IMR-90 (cell line): Measurements from ENCODE around the gene WDR90. TPM values are rescaled to one million over a fixed set of nuclear protein-coding genes. Genes with fewer than 3 reads are reported as not detected.

Experiments used
- ATAC-seq: fragments of 200-7000 bp; cut with Tn5 transposase; 2 replicates; pipeline ENCODE4 v1.9.1; 2020; ENCODE audit warnings: low read depth, mild to moderate bottlenecking, moderate library complexity
- BruUV-seq: library from RNA; stranded (reverse); fragments of 400-500 nt; replicated peaks from 2 replicates; lab custom pipeline; 2021; lab: Mats Ljungman, UMichigan
- CTCF ChIA-PET: fragments of 300-600 bp; formaldehyde crosslinking; extraction: SDS; loops from one replicate; lab custom pipeline; 2021; ENCODE audit warnings: antibody characterized with exemption; lab: Yijun Ruan, JAX
- POLR2A ChIA-PET: fragments of 300-600 bp; sonication (Branson Sonifier 250); formaldehyde crosslinking; loops from one replicate; lab custom pipeline; 2022; ENCODE audit warnings: antibody characterized with exemption; ENCODE audit not compliant: unreplicated experiment; lab: Charles Lee
- DNase-seq: peaks from one replicate; pipeline ENCODE4 v3.0.0; 2013
- H2AFZ ChIP-seq: replicated peaks from 2 replicates; pipeline ENCODE3; 2013; ENCODE audit warnings: low read length, mild to moderate bottlenecking; ENCODE audit not compliant: poor library complexity
- H2AK5ac ChIP-seq: 2 replicates; pipeline ENCODE4 v1.6.1; 2013; ENCODE audit warnings: low read depth, low read length, inconsistent platforms
- H2AK9ac ChIP-seq: replicated peaks from 2 replicates; pipeline ENCODE3; 2013; ENCODE audit warnings: mild to moderate bottlenecking, low read depth, low read length, moderate library complexity; ENCODE audit not compliant: poor library complexity
- H2BK120ac ChIP-seq: 2 replicates; pipeline ENCODE4 v1.6.1; 2013; ENCODE audit warnings: low read depth, low read length, inconsistent platforms
- H2BK15ac ChIP-seq: 3 replicates; pipeline ENCODE4 v1.6.1; 2013; ENCODE audit warnings: low read depth, low read length, inconsistent platforms
- H2BK20ac ChIP-seq: 2 replicates; pipeline ENCODE4 v1.6.1; 2013; ENCODE audit warnings: low read depth, mild to moderate bottlenecking, inconsistent platforms, low read length, moderate library complexity
- H2BK5ac ChIP-seq: 2 replicates; pipeline ENCODE4 v1.6.1; 2013; ENCODE audit warnings: mild to moderate bottlenecking, low read depth, low read length, inconsistent platforms; ENCODE audit not compliant: poor library complexity, severe bottlenecking
- H3K14ac ChIP-seq: replicated peaks from 2 replicates; pipeline ENCODE4 v1.6.1; 2013; ENCODE audit warnings: low read depth, low read length, inconsistent platforms
- H3K18ac ChIP-seq: 2 replicates; pipeline ENCODE4 v1.6.1; 2013; ENCODE audit warnings: low read depth, low read length, control low read depth
- H3K23ac ChIP-seq: 2 replicates; pipeline ENCODE4 v1.6.1; 2013; ENCODE audit warnings: low read depth, low read length, inconsistent platforms
- H3K27ac ChIP-seq: 2 replicates; pipeline ENCODE4 v1.5.1; 2013; ENCODE audit warnings: mild to moderate bottlenecking, control low read depth, low read length; ENCODE audit not compliant: insufficient read depth
- H3K27me3 ChIP-seq: 2 replicates; pipeline ENCODE4 v1.6.1; 2013; ENCODE audit warnings: low read length; ENCODE audit not compliant: control insufficient read depth, insufficient read depth
- H3K36me3 ChIP-seq: 2 replicates; pipeline ENCODE4 v1.6.1; 2013; ENCODE audit warnings: low read length, mixed read lengths; ENCODE audit not compliant: control insufficient read depth, insufficient read depth
- H3K4ac ChIP-seq: 2 replicates; pipeline ENCODE4 v1.6.1; 2013; ENCODE audit warnings: low read depth, low read length, inconsistent platforms
- H3K4me1 ChIP-seq: 2 replicates; pipeline ENCODE4 v1.6.1; 2013; ENCODE audit warnings: low read length, mixed read lengths; ENCODE audit not compliant: control insufficient read depth, insufficient read depth
- H3K4me2 ChIP-seq: 2 replicates; pipeline ENCODE4 v1.6.1; 2013; ENCODE audit warnings: low read depth, mild to moderate bottlenecking, control low read depth, low read length, moderate library complexity
- H3K4me3 ChIP-seq: 2 replicates; pipeline ENCODE4 v1.5.1; 2013; ENCODE audit warnings: low read depth, mild to moderate bottlenecking, control low read depth, low read length, moderate library complexity; ENCODE audit not compliant: insufficient read depth
- H3K56ac ChIP-seq: 2 replicates; pipeline ENCODE4 v1.6.1; 2013; ENCODE audit warnings: low read length, inconsistent platforms; ENCODE audit not compliant: insufficient read depth; ENCODE audit errors: extremely low read depth
- H3K79me1 ChIP-seq, 2 experiments: 2 replicates each; pipeline ENCODE4 v1.6.1; 2013; ENCODE audit warnings: low read length in 2 of 2, inconsistent platforms in 1 of 2, low read depth in 1 of 2
- H3K9ac ChIP-seq: 2 replicates; pipeline ENCODE4 v1.6.1; 2013; ENCODE audit warnings: low read depth, low read length, control low read depth
- H3K9me1 ChIP-seq: 2 replicates; pipeline ENCODE4 v1.6.1; 2013; ENCODE audit warnings: low read length, inconsistent platforms; ENCODE audit not compliant: insufficient read depth
- H3K9me3 ChIP-seq: 2 replicates; pipeline ENCODE4 v1.6.1; 2013; ENCODE audit warnings: low read length; ENCODE audit not compliant: control insufficient read depth, insufficient read depth
- H4K20me1 ChIP-seq: 2 replicates; pipeline ENCODE4 v1.6.1; 2013; ENCODE audit warnings: low read length, inconsistent platforms; ENCODE audit not compliant: insufficient read depth
- H4K5ac ChIP-seq: 2 replicates; pipeline ENCODE4 v1.6.1; 2013; ENCODE audit warnings: mild to moderate bottlenecking, low read depth, low read length, control low read depth
- H4K8ac ChIP-seq, 2 experiments: 2 replicates each; pipeline ENCODE4 v1.6.1; 2013; ENCODE audit warnings: low read depth in 2 of 2, low read length in 2 of 2, control low read depth in 1 of 2, inconsistent platforms in 1 of 2
- H4K91ac ChIP-seq: 2 replicates; pipeline ENCODE4 v1.6.1; 2013; ENCODE audit warnings: low read depth, low read length, inconsistent platforms; ENCODE audit not compliant: insufficient read depth
- BHLHE40 ChIP-seq: fragments of 150-350 bp; IDR thresholded peaks from 2 replicates; pipeline ENCODE4 v1.6.1; 2016; ENCODE audit warnings: mild to moderate bottlenecking, low read depth, low read length
- CEBPB ChIP-seq: IDR thresholded peaks from 2 replicates; pipeline ENCODE4 v1.6.1; 2012; ENCODE audit warnings: low read depth, low read length, improper control_type of control experiment
- CHD1 ChIP-seq: IDR thresholded peaks from 2 replicates; pipeline ENCODE4 v1.6.1; 2012; ENCODE audit warnings: low read depth, low read length, improper control_type of control experiment
- CTCF ChIP-seq: conservative IDR thresholded peaks from 2 replicates; pipeline ENCODE4 v1.5.1; 2012; ENCODE audit warnings: mild to moderate bottlenecking, low read depth, low read length, improper control_type of control experiment
- FOS ChIP-seq: fragments of 150-350 bp; IDR thresholded peaks from 2 replicates; pipeline ENCODE4 v1.6.1; 2016; ENCODE audit warnings: low read depth, low read length
- MAZ ChIP-seq: IDR thresholded peaks from 2 replicates; pipeline ENCODE4 v1.6.1; 2012; ENCODE audit warnings: low read depth, mild to moderate bottlenecking, low read length, improper control_type of control experiment, moderate library complexity, borderline replicate concordance
- MXI1 ChIP-seq: IDR thresholded peaks from 2 replicates; pipeline ENCODE4 v1.6.1; 2012; ENCODE audit warnings: low read depth, mild to moderate bottlenecking, low read length, moderate library complexity, borderline replicate concordance
- NFE2L2 ChIP-seq: fragments of 150-350 bp; IDR thresholded peaks from 2 replicates; pipeline ENCODE4 v1.6.1; 2016; ENCODE audit warnings: low read depth, mild to moderate bottlenecking, low read length
- POLR2A ChIP-seq: IDR thresholded peaks from 2 replicates; pipeline ENCODE4 v1.6.1; 2012; ENCODE audit warnings: mild to moderate bottlenecking, low read depth, low read length
- RCOR1 ChIP-seq: IDR thresholded peaks from 2 replicates; pipeline ENCODE4 v1.6.1; 2012; ENCODE audit warnings: mild to moderate bottlenecking, low read length, improper control_type of control experiment; ENCODE audit not compliant: insufficient replicate concordance
- RFX5 ChIP-seq: IDR thresholded peaks from 2 replicates; pipeline ENCODE4 v1.8.0; 2012; ENCODE audit warnings: low read depth, mild to moderate bottlenecking, low read length, moderate library complexity
- USF2 ChIP-seq: fragments of 150-350 bp; IDR thresholded peaks from 2 replicates; pipeline ENCODE4 v1.6.1; 2017; ENCODE audit warnings: mild to moderate bottlenecking, antibody characterized with exemption, low read length, low read depth
- WGBS, 2 experiments: methylation state at CpG; one replicate each; pipeline versions ENCODE4 v1.1.5 to v1.1.7; 2013; ENCODE audit warnings: missing lambda C conversion rate in 2 of 2; ENCODE audit not compliant: insufficient read length in 1 of 2; ENCODE audit errors: extremely low coverage in 2 of 2; 5-methylcytosine and 5-hydroxymethylcytosine counted together
- dilution Hi-C: fragments of 300-500 bp; cut with HindIII; formaldehyde crosslinking; loops from one replicate; pipeline ENCODE4 v1.14.3; 2018; ENCODE audit warnings: low sequenced_read_pairs; ENCODE audit not compliant: unreplicated experiment
- in situ Hi-C: fragments of 300-500 bp; cut with MboI; formaldehyde crosslinking; loops from 3 replicates; pipeline ENCODE4 v1.14.3; 2019; ENCODE audit warnings: low sequenced_read_pairs, inconsistent platforms, mixed read lengths
- intact Hi-C: fragments of 100-400 bp; cut with micrococcal nuclease; formaldehyde crosslinking; loops from 2 replicates; pipeline ENCODE4 v1.10.0; 2022
- polyA plus RNA-seq, 3 experiments: library from polyadenylated mRNA; depleted of rRNA; stranded (reverse); fragments of >200 nt; gene quantifications; 2 replicates each; pipeline ENCODE4 v1.2.3, GENCODE V29; 2012; ENCODE audit warnings: low replicate concordance in 1 of 3
- total RNA-seq: library from RNA; depleted of rRNA; stranded (reverse); fragments of >200 nt; gene quantifications from 2 replicates; pipeline ENCODE4 v1.2.3, GENCODE V29; 2012

WDR90 gene
- total and polyA plus RNA-seq, 2 of the 4 experiments (the other 2 are of a cell fraction): 1.4 to 18.7 TPM

- dilution Hi-C loops (no loop called here), in situ Hi-C loops (loop anchor here (10.0 kb wide), 1 partner anchor 247 kb away; the partner anchor contains the start of gene NME4), intact Hi-C loops (no loop called here)
- Histone ChIP-seq H2AK9ac (peak within 1 kb of the TSS; percentile 91), H3K9ac (peak within 1 kb of the TSS; percentile 99), H3K27ac (peak within 1 kb of the TSS; percentile 96), H3K14ac (peak within 1 kb of the TSS; percentile 95), H3K4me3 (peak within 1 kb of the TSS; percentile 100), H3K4me1 (peaks cover 13% of the 10 kb centered on the region), H2AFZ (peak within 1 kb of the TSS; percentile 90), H2AK5ac (peak within 1 kb of the TSS; percentile 37), H3K18ac (peak within 1 kb of the TSS; percentile 95), H3K36me3 (no peaks in the 10 kb centered on the region), H4K5ac (peak within 1 kb of the TSS; percentile 98), H4K20me1 (peaks cover under 1% of the 10 kb centered on the region; the same call in 1 of the 2 replicates), H3K79me1 (peaks cover 3 to 32% of the 10 kb centered on the region in 2 experiments; a peak in 2 of 4 replicates), H4K91ac (peak within 1 kb of the TSS; percentile 26), H3K23ac (peak within 1 kb of the TSS; percentile 79; the same call in 1 of the 2 replicates), H3K4ac (peak within 1 kb of the TSS; percentile 74), H3K9me3 (no peaks in the 10 kb centered on the region), H2BK120ac (0 out of 2 replicates have a peak within 1 kb of the TSS, but pooled peaks have one; percentile 1), H4K8ac (peak within 1 kb of the TSS; percentile 92 to 94; a peak in 3 of 4 replicates), H2BK15ac (no peak within 1 kb of the TSS), H3K27me3 (no peaks in the 10 kb centered on the region), H3K56ac (peak within 1 kb of the TSS; percentile 62; the same call in 1 of the 2 replicates), H3K9me1 (peaks cover 11% of the 10 kb centered on the region; the same call in 1 of the 2 replicates), H2BK20ac (no peak within 1 kb of the TSS), H2BK5ac (peak within 1 kb of the TSS; percentile 80), H3K4me2 (peak within 1 kb of the TSS; percentile 99)
- ATAC-seq (peak; percentile 79), DNase-seq (peak; percentile 61)
- ChIA-PET POLR2A (no interaction called here), CTCF (interaction anchor here (0.6 kb wide), 2 partner anchors 50 to 255 kb away, joined by 3 read pairs; no protein-coding TSS in a partner anchor)
- no peak for TF ChIP-seq NFE2L2
- TF ChIP-seq CTCF: no peak
- TF ChIP-seq RCOR1: no peak
- peak; percentile 76; the same call in 1 of the 2 replicates for TF ChIP-seq MAZ
- no peak for TF ChIP-seq CEBPB
- 0 out of 2 replicates have a peak, but pooled peaks have one; percentile 24 for TF ChIP-seq POLR2A
- TF ChIP-seq BHLHE40: peak; percentile 66
- TF ChIP-seq MXI1: peak; percentile 73; the same call in 1 of the 2 replicates
- no peak for TF ChIP-seq USF2
- TF ChIP-seq RFX5: no peak
- TF ChIP-seq CHD1: no peak
- no peak for TF ChIP-seq FOS
- BruUV-seq: no TSS peak
- 1% methylated on average over 43 of the region's 81 CpGs; no CpG with 5 or more reads in 1 of the 2 experiments for WGBS, 2 experiments
Observed at GRCh38 chr16:641326-642188, 7.6 kb upstream of the WDR90 start, which contains the start of gene MCRIP2. MCRIP2 (plus strand) TSS chr16:641828; CDS start chr16:641992, 164 bp downstream.
